CD4-positive, CD25-positive, alpha-beta regulatory T cell (primary cell): ENCODE data around the gene LOXHD1. TPM values are rescaled to one million over a fixed set of nuclear protein-coding genes. Genes with fewer than 3 reads are reported as not detected.

Experiments used
- ATAC-seq, 2 donors: fragments of 150-1000 bp; cut with Tn5 transposase; one replicate each; pipeline ENCODE4 v1.10.0; 2021; ENCODE audit warnings: low read depth in 2 of 2, moderate number of reproducible peaks in 2 of 2, moderate library complexity in 1 of 2
- DNase-seq, 3 donors: peaks; one replicate each; pipeline versions ENCODE4 v3.0.0 to v3.0.0-alpha.2; 2012 to 2022; ENCODE audit warnings: mixed read lengths in 1 of 3
- H3K27ac ChIP-seq: one replicate; pipeline ENCODE4 v1.7.0; 2013; ENCODE audit warnings: mild to moderate bottlenecking, low read length; ENCODE audit not compliant: insufficient read depth, poor library complexity, severe bottlenecking
- H3K27me3 ChIP-seq: one replicate; pipeline ENCODE4 v1.7.0; 2013; ENCODE audit warnings: low read length; ENCODE audit not compliant: control insufficient read depth, insufficient read depth
- H3K36me3 ChIP-seq: one replicate; pipeline ENCODE4 v1.7.0; 2013; ENCODE audit warnings: mild to moderate bottlenecking, low read length, moderate library complexity; ENCODE audit not compliant: control insufficient read depth, insufficient read depth
- H3K4me1 ChIP-seq: 2 replicates; pipeline ENCODE4 v1.7.0; 2013; ENCODE audit warnings: mild to moderate bottlenecking, low read length; ENCODE audit not compliant: insufficient read depth, control insufficient read depth, poor library complexity, severe bottlenecking
- H3K4me3 ChIP-seq: one replicate; pipeline ENCODE4 v1.7.0; 2013; ENCODE audit warnings: low read depth, mild to moderate bottlenecking, low read length, moderate library complexity
- H3K9me3 ChIP-seq, 2 experiments: 1 replicate in 1 of 2; 2 replicates in 1 of 2; pipeline ENCODE4 v1.7.0; 2013; ENCODE audit warnings: low read length in 2 of 2, mild to moderate bottlenecking in 1 of 2, moderate library complexity in 1 of 2; ENCODE audit not compliant: control insufficient read depth in 2 of 2
- H3K27ac Mint-ChIP-seq, 3 donors: one replicate each; pipeline ENCODE4 v1.8.0; 2020 to 2022; ENCODE audit warnings: mild to moderate bottlenecking in 3 of 3, mixed read lengths in 3 of 3, moderate library complexity in 2 of 3
- H3K27me3 Mint-ChIP-seq: one replicate; pipeline ENCODE4 v1.8.0; 2022; ENCODE audit warnings: mild to moderate bottlenecking, mixed read lengths
- H3K36me3 Mint-ChIP-seq: one replicate; pipeline ENCODE4 v1.8.0; 2020; ENCODE audit warnings: mixed read lengths
- H3K4me1 Mint-ChIP-seq, 4 donors: one replicate each; pipeline ENCODE4 v1.8.0; 2020 to 2022; ENCODE audit warnings: mixed read lengths in 4 of 4, mild to moderate bottlenecking in 1 of 4
- H3K4me3 Mint-ChIP-seq, 4 donors: one replicate each; pipeline ENCODE4 v1.8.0; 2020 to 2022; ENCODE audit warnings: mild to moderate bottlenecking in 4 of 4, mixed read lengths in 4 of 4, moderate library complexity in 3 of 4
- H3K9me3 Mint-ChIP-seq, 7 donors: one replicate each; pipeline ENCODE4 v1.8.0; 2020 to 2022; ENCODE audit warnings: mixed read lengths in 7 of 7, mild to moderate bottlenecking in 3 of 7, moderate library complexity in 2 of 7
- polyA plus RNA-seq, 4 donors: library from polyadenylated mRNA; unstranded; fragments of 300-500 nt; fragmentation: Illumina TruSeq; gene quantifications; one replicate each; pipeline ENCODE4 v1.2.3, GENCODE V29; 2021
- total RNA-seq: library from RNA; stranded (reverse); gene quantifications from one replicate; pipeline ENCODE4 v1.2.3, GENCODE V29; 2022

LOXHD1 gene
- total and polyA plus RNA-seq, 5 donors from 2014 or later, result not detected

DNA sequence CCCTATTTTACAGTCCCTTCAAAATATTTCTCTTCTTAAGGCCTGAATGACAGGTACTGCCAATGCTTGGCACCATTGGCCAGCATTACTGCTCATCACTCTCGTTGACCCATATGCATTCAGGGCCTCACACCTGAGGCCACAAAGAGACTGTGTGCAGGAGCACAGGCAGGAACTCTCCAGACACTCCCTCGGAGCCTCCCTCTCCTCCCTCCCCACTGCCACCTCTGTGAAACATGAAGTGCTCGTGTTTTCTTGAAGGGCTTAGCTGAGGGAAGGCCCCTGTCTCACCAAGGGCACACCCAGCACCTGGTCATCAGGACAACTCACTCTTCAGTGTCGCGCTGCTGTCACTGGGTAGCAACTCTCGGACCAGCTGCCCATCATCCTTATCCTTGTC, 85.3 kb downstream of the LOXHD1 start:
- no peak overlapping the region for H3K4me3 Mint-ChIP-seq
- H3K27ac Mint-ChIP-seq, result peak overlapping the region in 1 of 3 donors; percentile 15
- no peaks in the 10 kb centered on the region for H3K27me3 ChIP-seq
- DNase-seq (no peak), ATAC-seq (no peak)
- no peaks in the 10 kb centered on the region for H3K36me3 ChIP-seq
- no peaks in the 10 kb centered on the region for H3K27me3 Mint-ChIP-seq
- H3K36me3 Mint-ChIP-seq, result no peaks in the 10 kb centered on the region
- no peak overlapping the region for H3K27ac ChIP-seq
- H3K9me3 Mint-ChIP-seq, result no peaks in the 10 kb centered on the region
- H3K4me1 Mint-ChIP-seq, result no peaks in the 10 kb centered on the region
- H3K9me3 ChIP-seq, result no peaks in the 10 kb centered on the region
- no peak overlapping the region for H3K4me3 ChIP-seq
- no peaks in the 10 kb centered on the region for H3K4me1 ChIP-seq

GRCh38 chr18:46570666-46571065, 86.4 kb downstream of the LOXHD1 start:
- H3K27me3 Mint-ChIP-seq, result no peaks in the 10 kb centered on the region
- no peaks in the 10 kb centered on the region for H3K9me3 Mint-ChIP-seq
- no peaks in the 10 kb centered on the region for H3K4me1 Mint-ChIP-seq
- ATAC-seq (no peak), DNase-seq (no peak)
- Histone ChIP-seq H3K27me3 (no peaks in the 10 kb centered on the region), H3K4me1 (no peaks in the 10 kb centered on the region), H3K4me3 (no peak overlapping the region), H3K9me3 (no peaks in the 10 kb centered on the region), H3K36me3 (no peaks in the 10 kb centered on the region), H3K27ac (no peak overlapping the region)
- H3K36me3 Mint-ChIP-seq, result no peaks in the 10 kb centered on the region
- no peak overlapping the region for H3K27ac Mint-ChIP-seq
- H3K4me3 Mint-ChIP-seq, result no peak overlapping the region

DNA sequence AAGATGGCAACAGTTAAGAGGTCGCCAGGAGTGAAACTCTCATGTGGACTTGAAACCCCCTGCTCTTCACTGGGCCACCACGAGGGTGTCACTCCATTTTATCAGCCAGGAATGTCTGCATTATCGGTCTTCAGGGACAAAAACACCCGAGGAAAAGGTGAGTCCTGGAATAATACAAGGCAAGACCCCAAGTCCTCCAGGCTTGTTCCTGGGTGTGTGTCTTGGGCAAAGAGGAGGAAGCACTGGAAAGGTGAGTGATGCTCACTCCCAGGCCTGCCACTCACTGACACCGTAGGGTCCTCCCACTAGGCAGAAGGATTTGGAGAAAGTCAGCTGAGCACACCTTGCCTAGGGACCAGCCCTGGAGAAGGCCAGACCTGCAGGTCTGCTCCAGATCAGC, 86.9 kb downstream of the LOXHD1 start:
- H3K36me3 Mint-ChIP-seq, result no peaks in the 10 kb centered on the region
- Histone ChIP-seq H3K36me3 (no peaks in the 10 kb centered on the region), H3K4me3 (no peak overlapping the region), H3K27me3 (no peaks in the 10 kb centered on the region), H3K4me1 (no peaks in the 10 kb centered on the region), H3K27ac (no peak overlapping the region), H3K9me3 (no peaks in the 10 kb centered on the region)
- H3K9me3 Mint-ChIP-seq, result no peaks in the 10 kb centered on the region
- DNase-seq (no peak), ATAC-seq (no peak)
- H3K27me3 Mint-ChIP-seq, result no peaks in the 10 kb centered on the region
- no peaks in the 10 kb centered on the region for H3K4me1 Mint-ChIP-seq
- no peak overlapping the region for H3K27ac Mint-ChIP-seq
- no peak overlapping the region for H3K4me3 Mint-ChIP-seq

- no peak overlapping the region for H3K27ac ChIP-seq
- H3K4me3 ChIP-seq, result no peak overlapping the region
- no peak overlapping the region for H3K27ac Mint-ChIP-seq
- H3K36me3 ChIP-seq, result no peaks in the 10 kb centered on the region
- no peaks in the 10 kb centered on the region for H3K4me1 Mint-ChIP-seq
- no peak overlapping the region for H3K4me3 Mint-ChIP-seq
- no peaks in the 10 kb centered on the region for H3K9me3 Mint-ChIP-seq
- no peaks in the 10 kb centered on the region for H3K4me1 ChIP-seq
- ATAC-seq, result no peak
- no peaks in the 10 kb centered on the region for H3K9me3 ChIP-seq
- H3K27me3 ChIP-seq, result no peaks in the 10 kb centered on the region
- no peaks in the 10 kb centered on the region for H3K27me3 Mint-ChIP-seq
- H3K36me3 Mint-ChIP-seq, result no peaks in the 10 kb centered on the region
- no peak for DNase-seq
These were observed 87.8 kb downstream of the LOXHD1 start for GRCh38 chr18:46569211-46569610.

DNA sequence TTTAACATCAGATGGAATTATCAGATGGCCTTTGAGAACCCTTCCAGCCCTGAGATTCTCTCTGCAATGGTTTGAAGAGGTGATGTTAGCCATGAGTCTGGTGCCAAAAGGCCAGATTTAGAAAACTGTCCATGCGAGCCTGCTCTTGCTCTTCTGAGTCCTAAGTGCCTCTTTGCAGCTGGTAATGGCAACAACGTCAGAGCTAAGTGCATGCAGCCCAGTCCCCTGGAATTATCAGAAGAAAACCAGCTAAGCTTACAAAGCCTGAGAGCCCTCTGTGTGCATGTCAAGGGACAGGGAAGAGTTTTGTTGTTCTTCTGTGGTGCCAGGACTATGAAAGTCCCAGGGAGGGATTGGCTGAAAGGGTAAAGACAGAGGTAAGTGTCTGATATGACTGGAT, 89.8 kb downstream of the LOXHD1 start:
- Mint-ChIP-seq H3K4me1 (no peaks in the 10 kb centered on the region), H3K36me3 (no peaks in the 10 kb centered on the region), H3K9me3 (no peaks in the 10 kb centered on the region), H3K27me3 (no peaks in the 10 kb centered on the region), H3K4me3 (no peak overlapping the region), H3K27ac (no peak overlapping the region)
- ATAC-seq (no peak), DNase-seq (no peak)
- H3K9me3 ChIP-seq, result no peaks in the 10 kb centered on the region
- no peaks in the 10 kb centered on the region for H3K4me1 ChIP-seq
- no peak overlapping the region for H3K4me3 ChIP-seq
- no peaks in the 10 kb centered on the region for H3K27me3 ChIP-seq
- H3K36me3 ChIP-seq, result no peaks in the 10 kb centered on the region
- H3K27ac ChIP-seq, result no peak overlapping the region

- Histone ChIP-seq H3K9me3 (no peaks in the 10 kb centered on the region), H3K27ac (no peak overlapping the region), H3K36me3 (no peaks in the 10 kb centered on the region), H3K4me3 (no peak overlapping the region), H3K4me1 (no peaks in the 10 kb centered on the region), H3K27me3 (no peaks in the 10 kb centered on the region)
- no peaks in the 10 kb centered on the region for H3K4me1 Mint-ChIP-seq
- H3K27me3 Mint-ChIP-seq, result no peaks in the 10 kb centered on the region
- no peaks in the 10 kb centered on the region for H3K9me3 Mint-ChIP-seq
- ATAC-seq, result no peak
- H3K4me3 Mint-ChIP-seq, result no peak overlapping the region
- DNase-seq, result no peak
- H3K27ac Mint-ChIP-seq, result no peak overlapping the region
- H3K36me3 Mint-ChIP-seq, result no peaks in the 10 kb centered on the region
These were observed 90.9 kb downstream of the LOXHD1 start for GRCh38 chr18:46566111-46566510.

DNA sequence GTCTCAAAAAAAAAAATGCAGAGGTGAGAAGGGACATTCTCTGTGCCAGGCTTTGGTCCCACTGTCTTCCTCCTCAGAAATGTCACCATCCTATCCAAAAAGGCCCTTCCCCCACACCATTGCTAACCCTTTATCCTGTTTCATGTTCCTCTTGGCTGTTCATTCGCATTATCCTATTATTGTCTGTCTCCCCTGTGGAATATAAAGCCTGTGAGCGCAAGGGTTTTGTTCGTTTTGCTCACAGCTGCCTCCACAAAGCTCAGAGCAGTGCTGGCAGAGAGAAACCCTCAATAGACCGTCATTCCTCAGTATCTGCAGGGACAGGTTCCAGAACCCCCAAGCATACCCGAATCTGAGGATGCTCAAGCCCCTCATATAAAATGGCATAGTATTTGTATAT, 91.8 kb downstream of the LOXHD1 start:
- Mint-ChIP-seq H3K4me3 (no peak overlapping the region), H3K9me3 (no peaks in the 10 kb centered on the region), H3K4me1 (no peaks in the 10 kb centered on the region), H3K27me3 (no peaks in the 10 kb centered on the region), H3K36me3 (no peaks in the 10 kb centered on the region), H3K27ac (no peak overlapping the region)
- H3K27ac ChIP-seq, result no peak overlapping the region
- no peak overlapping the region for H3K4me3 ChIP-seq
- no peaks in the 10 kb centered on the region for H3K27me3 ChIP-seq
- H3K36me3 ChIP-seq, result no peaks in the 10 kb centered on the region
- no peak for ATAC-seq
- H3K9me3 ChIP-seq, result no peaks in the 10 kb centered on the region
- DNase-seq, result no peak
- no peaks in the 10 kb centered on the region for H3K4me1 ChIP-seq

DNA sequence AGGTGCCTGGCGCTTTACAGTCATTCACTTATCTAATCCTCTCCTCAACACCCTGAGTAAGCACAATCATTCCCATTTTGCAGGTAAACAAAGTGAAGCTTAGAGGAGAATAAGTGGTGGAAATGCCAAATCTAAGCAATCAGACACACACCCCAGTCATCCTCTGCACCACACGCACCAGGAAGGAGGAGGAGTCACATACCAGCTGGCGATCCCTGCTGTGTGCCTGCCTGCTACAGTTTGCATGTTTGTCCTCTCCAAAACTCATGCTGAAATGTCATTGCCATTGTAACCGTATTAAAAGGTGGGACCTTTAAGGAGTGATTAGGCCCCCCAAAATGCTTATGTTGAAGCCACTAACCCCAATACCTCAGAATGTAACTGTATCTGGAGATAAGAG, 93.7 kb downstream of the LOXHD1 start:
- ATAC-seq (no peak), DNase-seq (no peak)
- H3K27ac Mint-ChIP-seq, result no peak overlapping the region
- no peaks in the 10 kb centered on the region for H3K27me3 Mint-ChIP-seq
- no peaks in the 10 kb centered on the region for H3K9me3 ChIP-seq
- peaks cover 0 to 3% (median 0%) of the 10 kb centered on the region in 7 donors for H3K9me3 Mint-ChIP-seq
- H3K4me1 Mint-ChIP-seq, result no peaks in the 10 kb centered on the region
- no peaks in the 10 kb centered on the region for H3K36me3 Mint-ChIP-seq
- H3K4me3 Mint-ChIP-seq, result peak overlapping the region in 1 of 4 donors; percentile 59
- no peak overlapping the region for H3K4me3 ChIP-seq
- H3K27ac ChIP-seq, result no peak overlapping the region
- no peaks in the 10 kb centered on the region for H3K36me3 ChIP-seq
- no peaks in the 10 kb centered on the region for H3K4me1 ChIP-seq
- no peaks in the 10 kb centered on the region for H3K27me3 ChIP-seq
